Loucy (cell line): Measurements from ENCODE around the gene MICALL1.

Experiments
- H2AFZ ChIP-seq: fragments of 200-600 bp; sonication (generic); 2 replicates; pipeline ENCODE4 v1.6.0; 2016; ENCODE audit warnings: antibody characterized with exemption, mild to moderate bottlenecking, low read length, moderate library complexity
- H3F3A ChIP-seq: fragments of 200-600 bp; 2 replicates; pipeline ENCODE4 v1.6.0; 2016; ENCODE audit warnings: antibody characterized with exemption, low read depth, mild to moderate bottlenecking
- H3K27me3 ChIP-seq: fragments of 200-600 bp; sonication (generic); 2 replicates; pipeline ENCODE4 v1.6.1; 2014; ENCODE audit warnings: low read length, mild to moderate bottlenecking; ENCODE audit not compliant: insufficient read depth, poor library complexity, severe bottlenecking
- H3K36me3 ChIP-seq: fragments of 200-600 bp; sonication (generic); 2 replicates; pipeline ENCODE4 v1.6.1; 2016; ENCODE audit warnings: low read length; ENCODE audit not compliant: insufficient read depth
- H3K4me1 ChIP-seq: fragments of 200-600 bp; sonication (generic); 2 replicates; pipeline ENCODE4 v1.5.1; 2014; ENCODE audit warnings: low read length, mild to moderate bottlenecking; ENCODE audit not compliant: insufficient read depth, poor library complexity, severe bottlenecking
- H3K4me2 ChIP-seq: fragments of 200-600 bp; sonication (generic); 2 replicates; pipeline ENCODE4 v1.6.0; 2014; ENCODE audit warnings: antibody characterized with exemption, low read length, low read depth, mild to moderate bottlenecking; ENCODE audit not compliant: poor library complexity, severe bottlenecking
- H3K4me3 ChIP-seq: fragments of 200-600 bp; sonication (generic); 2 replicates; pipeline ENCODE4 v1.5.1; 2014; ENCODE audit warnings: low read length, mild to moderate bottlenecking, mixed read lengths; ENCODE audit not compliant: poor library complexity, severe bottlenecking
- H3K79me2 ChIP-seq: fragments of 200-600 bp; sonication (generic); 2 replicates; pipeline ENCODE4 v1.6.1; 2014; ENCODE audit warnings: low read length; ENCODE audit not compliant: insufficient read depth
- H3K9ac ChIP-seq: fragments of 200-600 bp; sonication (generic); 2 replicates; pipeline ENCODE4 v1.6.0; 2014; ENCODE audit warnings: mild to moderate bottlenecking, low read depth, low read length, moderate library complexity; ENCODE audit not compliant: poor library complexity, severe bottlenecking
- H3K9me2 ChIP-seq: fragments of 200-600 bp; sonication (generic); replicated peaks from 2 replicates; pipeline ENCODE4 v1.6.1; 2016; ENCODE audit warnings: low read depth, low read length, mixed read lengths
- H3K9me3 ChIP-seq: fragments of 200-600 bp; sonication (generic); 2 replicates; pipeline ENCODE4 v1.6.1; 2014; ENCODE audit warnings: mild to moderate bottlenecking, antibody characterized with exemption, low read length, low read depth; ENCODE audit not compliant: insufficient read depth
- H4K20me1 ChIP-seq: fragments of 200-600 bp; sonication (generic); 2 replicates; pipeline ENCODE4 v1.6.0; 2014; ENCODE audit warnings: antibody characterized with exemption, low read length, mild to moderate bottlenecking; ENCODE audit not compliant: insufficient read depth, poor library complexity, severe bottlenecking
- EZH2phosphoT487 ChIP-seq: fragments of 200-600 bp; IDR thresholded peaks from 2 replicates; pipeline ENCODE4 v1.6.1; 2018; ENCODE audit warnings: antibody characterized with exemption, mild to moderate bottlenecking, moderate library complexity, borderline replicate concordance
- TF ChIP-seq, protein P1 (sequence below): fragments of 200-600 bp; sonication (generic); conservative IDR thresholded peaks from 2 replicates; pipeline ENCODE4 v1.5.1; 2014; ENCODE audit warnings: mild to moderate bottlenecking, antibody characterized with exemption, low read length

Gene MICALL1

DNA sequence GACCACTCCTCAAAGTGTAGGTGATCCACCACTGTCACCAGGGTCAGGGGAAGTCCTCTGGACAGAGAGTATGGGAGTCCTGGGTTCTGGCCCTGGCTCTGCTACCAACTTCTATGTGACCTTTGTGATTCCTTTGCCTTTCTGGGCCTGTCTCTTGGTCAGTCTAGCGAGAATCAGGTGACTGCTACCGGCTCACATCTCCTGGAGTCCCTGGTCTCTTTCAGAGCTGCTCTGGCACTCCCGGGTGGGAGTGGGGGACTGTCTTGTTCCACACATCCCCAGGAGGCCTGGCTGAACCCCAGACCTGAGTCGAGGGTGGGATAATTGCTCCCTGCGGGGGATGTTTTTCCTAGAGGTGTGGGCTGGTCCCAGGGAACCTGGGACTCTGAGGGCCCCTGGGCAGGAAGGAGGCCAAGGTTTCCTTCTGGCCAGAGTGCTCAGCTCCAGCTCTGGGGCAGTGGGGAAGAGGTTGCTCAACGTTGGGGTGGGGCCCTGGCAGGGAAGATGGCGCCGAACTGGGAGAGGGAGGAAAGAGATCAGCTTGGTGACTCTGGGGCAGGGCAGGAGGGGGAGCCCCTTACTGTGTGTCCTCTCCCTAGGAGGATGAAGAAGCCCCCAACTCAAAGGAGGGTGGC is 76.2 kb downstream of the MICALL1 start:
- TF ChIP-seq, protein P1, sequence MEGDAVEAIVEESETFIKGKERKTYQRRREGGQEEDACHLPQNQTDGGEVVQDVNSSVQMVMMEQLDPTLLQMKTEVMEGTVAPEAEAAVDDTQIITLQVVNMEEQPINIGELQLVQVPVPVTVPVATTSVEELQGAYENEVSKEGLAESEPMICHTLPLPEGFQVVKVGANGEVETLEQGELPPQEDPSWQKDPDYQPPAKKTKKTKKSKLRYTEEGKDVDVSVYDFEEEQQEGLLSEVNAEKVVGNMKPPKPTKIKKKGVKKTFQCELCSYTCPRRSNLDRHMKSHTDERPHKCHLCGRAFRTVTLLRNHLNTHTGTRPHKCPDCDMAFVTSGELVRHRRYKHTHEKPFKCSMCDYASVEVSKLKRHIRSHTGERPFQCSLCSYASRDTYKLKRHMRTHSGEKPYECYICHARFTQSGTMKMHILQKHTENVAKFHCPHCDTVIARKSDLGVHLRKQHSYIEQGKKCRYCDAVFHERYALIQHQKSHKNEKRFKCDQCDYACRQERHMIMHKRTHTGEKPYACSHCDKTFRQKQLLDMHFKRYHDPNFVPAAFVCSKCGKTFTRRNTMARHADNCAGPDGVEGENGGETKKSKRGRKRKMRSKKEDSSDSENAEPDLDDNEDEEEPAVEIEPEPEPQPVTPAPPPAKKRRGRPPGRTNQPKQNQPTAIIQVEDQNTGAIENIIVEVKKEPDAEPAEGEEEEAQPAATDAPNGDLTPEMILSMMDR = no peak
- no peak for TF ChIP-seq EZH2phosphoT487
- Histone ChIP-seq H2AFZ (no peak overlapping the region), H3K4me3 (no peak overlapping the region), H3K27me3 (no peaks in the 10 kb centered on the region), H3K9ac (no peak overlapping the region), H3K4me1 (peaks cover 17% of the 10 kb centered on the region), H3K79me2 (no peaks in the 10 kb centered on the region), H3F3A (no peaks in the 10 kb centered on the region), H3K9me2 (no peaks in the 10 kb centered on the region), H4K20me1 (no peaks in the 10 kb centered on the region), H3K36me3 (no peaks in the 10 kb centered on the region), H3K4me2 (no peak overlapping the region), H3K9me3 (no peaks in the 10 kb centered on the region)

DNA sequence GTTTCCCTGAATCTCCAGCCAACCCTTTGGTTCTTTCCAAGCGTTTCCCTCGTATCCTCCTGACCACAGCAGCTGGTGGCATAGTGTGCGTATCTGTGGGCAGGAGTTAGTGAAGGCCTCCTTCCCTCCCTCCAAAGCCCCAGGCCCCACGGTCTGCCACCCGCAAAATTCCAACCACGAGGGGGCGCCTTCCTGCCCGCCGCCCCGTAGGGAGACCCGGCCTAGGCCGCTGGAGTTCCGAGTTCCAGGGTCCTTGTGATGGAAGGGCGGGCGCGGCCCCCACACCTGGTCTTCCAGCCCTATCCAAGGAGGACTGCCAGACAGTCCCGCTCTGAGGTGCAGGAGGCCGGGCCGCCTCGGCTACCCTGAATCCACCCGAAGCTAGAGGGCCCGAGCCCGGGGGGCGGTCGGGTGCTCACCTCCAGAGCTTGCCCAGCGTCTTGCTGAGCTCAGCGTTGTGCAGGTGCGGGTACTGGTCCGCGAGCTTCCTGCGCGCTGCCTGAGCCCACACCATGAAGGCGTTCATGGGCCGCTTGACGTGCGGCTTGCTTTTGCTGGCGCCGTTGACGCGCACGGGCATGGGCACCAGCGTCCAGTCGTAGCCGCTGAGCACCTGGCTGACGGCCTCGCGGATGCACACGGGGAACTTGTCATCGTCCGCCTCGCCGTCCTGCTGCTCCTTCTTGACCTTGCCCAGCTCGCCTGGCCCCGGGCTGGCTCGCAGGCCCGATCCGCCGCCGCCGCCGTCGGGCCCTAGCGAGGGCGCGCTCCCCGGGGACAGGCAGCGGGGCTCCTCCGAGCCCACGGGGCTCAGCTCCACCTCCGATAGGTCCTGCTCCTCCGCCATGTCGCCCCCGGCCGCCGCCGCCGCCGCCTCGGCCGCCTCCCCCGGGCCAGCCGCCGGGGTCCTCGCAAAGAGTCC is 77.1 kb downstream of the MICALL1 start:
- H3F3A ChIP-seq = no peaks in the 10 kb centered on the region
- H3K79me2 ChIP-seq = no peaks in the 10 kb centered on the region
- no peak overlapping the region for H2AFZ ChIP-seq
- no peak overlapping the region for H3K9ac ChIP-seq
- no peaks in the 10 kb centered on the region for H4K20me1 ChIP-seq
- H3K4me2 ChIP-seq = no peak overlapping the region
- H3K4me1 ChIP-seq = peaks cover 17% of the 10 kb centered on the region
- no peaks in the 10 kb centered on the region for H3K9me3 ChIP-seq
- no peak overlapping the region for H3K4me3 ChIP-seq
- TF ChIP-seq, protein P1 = no peak
- H3K9me2 ChIP-seq = no peaks in the 10 kb centered on the region
- no peaks in the 10 kb centered on the region for H3K36me3 ChIP-seq
- H3K27me3 ChIP-seq = no peaks in the 10 kb centered on the region

DNA sequence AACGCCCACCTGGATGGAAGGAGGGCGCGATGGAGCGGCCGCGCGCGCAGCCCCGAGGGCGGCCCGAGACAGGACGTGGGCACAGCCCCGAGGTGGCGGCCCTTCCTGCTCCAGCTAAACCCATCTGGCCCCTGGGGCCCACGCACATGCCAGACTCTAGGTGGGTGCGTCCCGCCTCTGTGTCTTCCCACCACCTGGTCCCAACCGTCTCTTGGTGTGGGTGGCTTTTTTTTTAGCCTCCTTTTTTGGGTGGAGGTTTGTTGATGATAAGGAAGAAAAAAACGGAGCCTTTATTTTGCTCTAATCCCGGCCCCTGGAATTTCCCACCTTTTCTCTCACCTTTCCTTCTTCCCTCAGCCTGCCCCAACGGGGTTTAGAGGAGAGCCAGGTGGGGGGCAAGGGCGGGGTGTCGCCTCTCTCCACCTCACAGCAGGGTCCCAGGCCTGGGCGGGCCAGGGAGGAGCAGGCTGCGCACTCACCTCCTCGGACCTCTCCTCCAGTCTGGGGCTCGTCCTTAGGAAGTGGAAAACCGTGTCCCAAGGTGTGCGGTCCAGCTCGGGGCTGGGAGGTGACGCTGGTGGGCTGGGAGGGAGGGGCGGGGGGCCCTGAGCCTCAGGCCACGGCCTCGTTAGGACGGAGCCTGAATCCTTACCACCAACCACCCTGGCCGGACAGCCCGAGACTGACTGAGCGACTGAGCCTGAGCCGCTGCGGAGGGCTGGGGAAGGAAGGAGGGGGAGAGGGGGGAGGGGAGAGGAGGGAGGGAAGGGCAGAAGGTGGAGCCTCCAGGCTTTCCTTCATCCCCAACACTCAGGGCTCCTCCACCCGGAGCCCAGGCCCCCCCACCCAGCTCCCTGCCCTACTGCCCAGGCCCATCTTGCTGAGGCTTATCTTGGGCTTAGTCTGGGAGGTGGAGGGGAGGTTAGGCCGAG is 78.0 kb downstream of the MICALL1 start, which contains the start of gene SOX10:
Gene SOX10, minus strand, starts transcription at position 696 of the 932 bp plus-strand sequence. CDS start 771 bp downstream, outside the sequence.
- Histone ChIP-seq H3K9me2 (no peaks in the 10 kb centered on the region), H3K9ac (no peak within 1 kb of the TSS), H3K4me2 (no peak within 1 kb of the TSS), H3K4me1 (peaks cover 17% of the 10 kb centered on the region), H3K9me3 (no peaks in the 10 kb centered on the region), H3K36me3 (no peaks in the 10 kb centered on the region), H3K4me3 (no peak within 1 kb of the TSS), H4K20me1 (no peaks in the 10 kb centered on the region), H3F3A (no peaks in the 10 kb centered on the region), H3K27me3 (no peaks in the 10 kb centered on the region), H2AFZ (no peak within 1 kb of the TSS), H3K79me2 (no peaks in the 10 kb centered on the region)
- TF ChIP-seq, protein P1 = no peak
- TF ChIP-seq EZH2phosphoT487 = no peak
